ENCODE measurements around the gene RNU6-1. TPM values are rescaled to one million over a fixed set of nuclear protein-coding genes. Genes with fewer than 3 reads are reported as not detected.

The RNU6-1 gene
- total RNA-seq, 4 donors from 2014 or later = not detected

- Histone ChIP-seq H3K36me3 (no peaks in the 10 kb centered on the region), H3K27ac (no peak overlapping the region), H3K4me1 (peaks cover 0 to 22% (median 4%) of the 10 kb centered on the region in 3 donors), H3K9me3 (no peaks in the 10 kb centered on the region), H3K4me3 (no peak overlapping the region), H3K27me3 (no peaks in the 10 kb centered on the region)
- intact Hi-C loops (cut with DNase I) = no loop called here
- no peak for DNase-seq
- no peak for TF ChIP-seq POLR2A (IDR thresholded peaks at IDR 0.05)
- TF ChIP-seq CTCF (IDR thresholded peaks at IDR 0.05) = no peak
- 30 to 83% methylated on average over 1 to 5 of the region's 5 CpGs for whole genome bisulfite sequencing, 2 donors
Observed at GRCh38 chr15:67859331-67859946, 19.6 kb upstream of the RNU6-1 start.

- no peaks in the 10 kb centered on the region for H3K9me3 ChIP-seq
- H3K4me3 ChIP-seq = no peak overlapping the region
- DNase-seq = no peak
- H3K27me3 ChIP-seq = no peaks in the 10 kb centered on the region
- H3K27ac ChIP-seq = no peak overlapping the region
- TF ChIP-seq POLR2A (IDR thresholded peaks at IDR 0.05) (no peak), CTCF (IDR thresholded peaks at IDR 0.05) (no peak)
- intact Hi-C loops (cut with DNase I) = no loop called here
- WGBS, 2 donors = 77 to 94% methylated on average over 3 of the region's 3 CpGs
- peaks cover 0 to 17% (median 0%) of the 10 kb centered on the region in 3 donors for H3K4me1 ChIP-seq
- H3K36me3 ChIP-seq = no peaks in the 10 kb centered on the region
Observed at GRCh38 chr15:67857220-67857619, 17.4 kb upstream of the RNU6-1 start.

- no peak for DNase-seq
- Histone ChIP-seq H3K36me3 (no peaks in the 10 kb centered on the region), H3K27me3 (no peaks in the 10 kb centered on the region), H3K27ac (no peak overlapping the region), H3K4me3 (no peak overlapping the region), H3K9me3 (no peaks in the 10 kb centered on the region), H3K4me1 (peaks cover 0 to 17% (median 0%) of the 10 kb centered on the region in 3 donors)
- 50 to 67% methylated on average over 1 to 3 of the region's 3 CpGs for WGBS, 2 donors
- TF ChIP-seq CTCF (IDR thresholded peaks at IDR 0.05) (no peak), POLR2A (IDR thresholded peaks at IDR 0.05) (no peak)
- intact Hi-C loops (cut with DNase I) = no loop called here
Observed at GRCh38 chr15:67855842-67856241, 16.0 kb upstream of the RNU6-1 start.

- Histone ChIP-seq H3K9me3 (no peaks in the 10 kb centered on the region), H3K4me1 (peaks cover 0 to 11% (median 0%) of the 10 kb centered on the region in 3 donors), H3K4me3 (no peak overlapping the region), H3K27ac (no peak overlapping the region), H3K36me3 (no peaks in the 10 kb centered on the region), H3K27me3 (no peaks in the 10 kb centered on the region)
- intact Hi-C loops (cut with DNase I) = no loop called here
- no peak for TF ChIP-seq CTCF (IDR thresholded peaks at IDR 0.05)
- TF ChIP-seq POLR2A (IDR thresholded peaks at IDR 0.05) = no peak
- no peak for DNase-seq
- WGBS, 2 donors = 88% methylated on average over 1 of the region's 1 CpG; no CpG with 5 or more reads in 1 of the 2 donors
Observed at GRCh38 chr15:67854358-67854757, 14.5 kb upstream of the RNU6-1 start.

GRCh38 chr15:67853454-67853853 lies 13.6 kb upstream of the RNU6-1 start:
- WGBS, 2 donors = 52 to 78% methylated on average over 3 of the region's 3 CpGs
- no peak overlapping the region for H3K27ac ChIP-seq
- no peak for DNase-seq
- no peak overlapping the region for H3K4me3 ChIP-seq
- H3K9me3 ChIP-seq = no peaks in the 10 kb centered on the region
- H3K27me3 ChIP-seq = no peaks in the 10 kb centered on the region
- H3K4me1 ChIP-seq = peaks cover 0 to 11% (median 0%) of the 10 kb centered on the region in 3 donors
- intact Hi-C loops (cut with DNase I) = no loop called here
- TF ChIP-seq CTCF (IDR thresholded peaks at IDR 0.05) (no peak), POLR2A (IDR thresholded peaks at IDR 0.05) (no peak)
- no peaks in the 10 kb centered on the region for H3K36me3 ChIP-seq
